Measurements from ENCODE around the gene ARHGEF26. TPM values are rescaled to one million over a fixed set of nuclear protein-coding genes. Genes with fewer than 3 reads are reported as not detected.

ARHGEF26 gene
- total RNA-seq, 1 experiment from 2014 or later: 13.7 TPM

DNA sequence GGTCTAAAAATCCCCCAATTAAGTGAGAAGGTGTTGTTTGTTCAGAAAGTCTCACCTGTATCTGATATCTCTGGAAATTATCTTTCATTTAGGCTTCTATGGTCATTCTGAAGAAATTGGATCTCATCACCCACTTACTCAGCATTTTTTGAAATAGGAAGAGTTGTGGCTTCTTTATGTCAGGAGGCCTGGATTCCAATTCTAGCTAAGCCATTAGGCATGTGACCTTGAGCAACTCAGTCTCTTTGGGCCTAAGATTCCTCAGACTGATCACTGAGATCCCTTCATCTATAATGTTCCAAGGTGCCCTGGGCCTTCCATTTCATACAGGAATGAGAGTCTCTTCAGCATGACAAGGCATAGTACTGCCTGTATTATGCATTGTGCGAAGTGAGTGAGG is 70.3 kb downstream of the ARHGEF26 start:
- Mint-ChIP-seq H3K9me3 (no peaks in the 10 kb centered on the region), H3K4me1 (peaks cover 15 to 16% of the 10 kb centered on the region in 2 experiments), H3K4me3 (no peak overlapping the region), H3K36me3 (ENCODE audit: insufficient read depth in 1 of 3, low read depth in 3 of 3) (peaks cover 9 to 15% (median 11%) of the 10 kb centered on the region in 3 experiments; a peak in 6 of 7 replicates), H3K27ac (peak overlapping the region; percentile 42 to 69 (median 62); a peak in 3 of 7 replicates), H3K27me3 (ENCODE audit: low read depth) (no peaks in the 10 kb centered on the region)
- Histone ChIP-seq H3K23ac (ENCODE audit: insufficient read length, low read depth, low read length) (no peak overlapping the region), H3K14ac (ENCODE audit: insufficient read depth, low read length) (no peak overlapping the region), H3K27ac (ENCODE audit: insufficient read length, low read depth, low read length) (no peak overlapping the region), H2BK5ac (ENCODE audit: insufficient read length, low read length) (no peak overlapping the region), H4K8ac (replicated peaks; ENCODE audit: insufficient read length, low read depth, low read length) (no peak overlapping the region), H2BK120ac (ENCODE audit: low read depth, low read length, poor library complexity, severe bottlenecking) (no peak overlapping the region), H2BK15ac (ENCODE audit: low read depth, low read length) (no peak overlapping the region), H3K27me3 (ENCODE audit: insufficient read depth, low read length) (no peaks in the 10 kb centered on the region), H2BK12ac (ENCODE audit: insufficient read length, low read depth, low read length) (no peak overlapping the region), H3K4ac (ENCODE audit: low read depth, low read length) (no peak overlapping the region), H2BK20ac (ENCODE audit: low read depth, low read length, poor library complexity, severe bottlenecking) (no peak overlapping the region), H3K56ac (ENCODE audit: insufficient read length, low read depth, low read length) (no peak overlapping the region), H3K9me3 (ENCODE audit: control insufficient read depth, low read depth, low read length) (no peaks in the 10 kb centered on the region), H3K18ac (ENCODE audit: insufficient read length, low read depth, low read length) (no peak overlapping the region), H3T11ph (ENCODE audit: low read length) (no peak overlapping the region), H4K20me1 (ENCODE audit: control insufficient read depth, insufficient read depth, insufficient read length) (no peaks in the 10 kb centered on the region), H3K79me1 (ENCODE audit: insufficient read depth, low read depth, low read length, poor library complexity, severe bottlenecking) (no peaks in the 10 kb centered on the region), H2AK5ac (ENCODE audit: insufficient read length, low read length) (no peak overlapping the region), H4K5ac (ENCODE audit: insufficient read length, low read depth, low read length) (no peak overlapping the region), H2AFZ (ENCODE audit: low read length) (no peak overlapping the region), H3K23me2 (ENCODE audit: insufficient read length, low read depth, low read length, poor library complexity, severe bottlenecking) (no peaks in the 10 kb centered on the region), H3K9ac (ENCODE audit: extremely low read depth, insufficient read length, low read length) (no peak overlapping the region), H3K4me1 (ENCODE audit: insufficient read depth, low read length) (peaks cover 5% of the 10 kb centered on the region; the same call in 1 of the 2 replicates), H4K91ac (ENCODE audit: insufficient read length, low read depth, low read length) (no peak overlapping the region), H3K4me2 (ENCODE audit: insufficient read depth, insufficient read length, low read length) (no peak overlapping the region), H3K79me2 (ENCODE audit: insufficient read depth, low read length) (no peaks in the 10 kb centered on the region)
- TF ChIP-seq, protein P1, sequence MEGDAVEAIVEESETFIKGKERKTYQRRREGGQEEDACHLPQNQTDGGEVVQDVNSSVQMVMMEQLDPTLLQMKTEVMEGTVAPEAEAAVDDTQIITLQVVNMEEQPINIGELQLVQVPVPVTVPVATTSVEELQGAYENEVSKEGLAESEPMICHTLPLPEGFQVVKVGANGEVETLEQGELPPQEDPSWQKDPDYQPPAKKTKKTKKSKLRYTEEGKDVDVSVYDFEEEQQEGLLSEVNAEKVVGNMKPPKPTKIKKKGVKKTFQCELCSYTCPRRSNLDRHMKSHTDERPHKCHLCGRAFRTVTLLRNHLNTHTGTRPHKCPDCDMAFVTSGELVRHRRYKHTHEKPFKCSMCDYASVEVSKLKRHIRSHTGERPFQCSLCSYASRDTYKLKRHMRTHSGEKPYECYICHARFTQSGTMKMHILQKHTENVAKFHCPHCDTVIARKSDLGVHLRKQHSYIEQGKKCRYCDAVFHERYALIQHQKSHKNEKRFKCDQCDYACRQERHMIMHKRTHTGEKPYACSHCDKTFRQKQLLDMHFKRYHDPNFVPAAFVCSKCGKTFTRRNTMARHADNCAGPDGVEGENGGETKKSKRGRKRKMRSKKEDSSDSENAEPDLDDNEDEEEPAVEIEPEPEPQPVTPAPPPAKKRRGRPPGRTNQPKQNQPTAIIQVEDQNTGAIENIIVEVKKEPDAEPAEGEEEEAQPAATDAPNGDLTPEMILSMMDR (conservative IDR thresholded peaks at IDR 0.05): no peak
- no peak for DNase-seq
- WGBS (ENCODE audit: extremely low coverage, insufficient read length, low lambda C conversion rate): no CpG with 5 or more reads among the region's 1 CpG

Data from H9 (cell line).